Kidney (tissue), 14 donors: Measurements from ENCODE around the gene AMIGO2. TPM values are rescaled to one million over a fixed set of nuclear protein-coding genes. Genes with fewer than 3 reads are reported as not detected.

Source experiments
- DNase-seq, 5 donors: peaks; one replicate each; pipeline ENCODE4 v3.0.0-alpha.2; 2013 to 2020
- FAIRE-seq: peaks from 2 replicates; lab custom pipeline; 2012; peaks lifted over from hg19 to GRCh38; lab: Jason Lieb, UNC
- H3K27ac ChIP-seq, 2 donors: one replicate each; pipeline ENCODE4 v1.7.0; 2013; ENCODE audit warnings: low read depth in 2 of 2, low read length in 2 of 2, inconsistent platforms in 1 of 2
- H3K27me3 ChIP-seq: one replicate; pipeline ENCODE4 v1.7.1; 2013; ENCODE audit warnings: low read length, inconsistent platforms; ENCODE audit not compliant: control insufficient read depth, insufficient read depth
- H3K36me3 ChIP-seq, 3 donors: one replicate each; pipeline versions ENCODE4 v1.7.0 to v1.7.1; 2013; ENCODE audit warnings: low read length in 3 of 3, control low read depth in 1 of 3, inconsistent platforms in 1 of 3; ENCODE audit not compliant: insufficient read depth in 3 of 3, control insufficient read depth in 2 of 3
- H3K4me1 ChIP-seq, 3 donors: one replicate each; pipeline versions ENCODE4 v1.7.0 to v1.7.1; 2013; ENCODE audit warnings: low read length in 3 of 3, inconsistent platforms in 1 of 3, low read depth in 1 of 3; ENCODE audit not compliant: control insufficient read depth in 2 of 3, insufficient read depth in 2 of 3
- H3K4me3 ChIP-seq, 3 donors: one replicate each; pipeline versions ENCODE4 v1.7.0 to v1.8.1; 2013; ENCODE audit warnings: low read length in 3 of 3, control low read depth in 1 of 3, inconsistent platforms in 1 of 3
- H3K9ac ChIP-seq, 3 donors: one replicate each; pipeline versions ENCODE4 v1.7.0 to v1.7.1; 2013; ENCODE audit warnings: low read length in 3 of 3, control low read depth in 1 of 3, inconsistent platforms in 1 of 3
- H3K9me3 ChIP-seq, 3 donors: one replicate each; pipeline versions ENCODE4 v1.7.0 to v1.7.1; 2013; ENCODE audit warnings: low read length in 3 of 3, control low read depth in 1 of 3, inconsistent platforms in 1 of 3; ENCODE audit not compliant: control insufficient read depth in 2 of 3, insufficient read depth in 1 of 3
- CTCF ChIP-seq: IDR thresholded peaks from 3 replicates; pipeline ENCODE4 v1.5.1; 2012; ENCODE audit warnings: mild to moderate bottlenecking, moderate library complexity, borderline replicate concordance; ENCODE audit not compliant: insufficient read depth; ENCODE audit errors: extremely low read depth
- intact Hi-C: fragments of 100-400 bp; cut with DNase I; formaldehyde crosslinking; loops from one replicate; pipeline ENCODE4 v1.11.1; 2022
- polyA plus RNA-seq: library from polyadenylated mRNA; stranded (reverse); fragments of 350-450 nt; fragmentation: Illumina TruSeq; extraction: RNeasy Lipid Tissue Mini Kit (QIAGEN cat#74804); gene quantifications from one replicate; pipeline ENCODE4 v1.2.3, GENCODE V29; 2014; ENCODE audit warnings: low read depth, low replicate concordance; ENCODE audit not compliant: insufficient read depth
- total RNA-seq: library from RNA; stranded (reverse); fragmentation: NEBNext Ultra II Directional; extraction: Animal tissue kit (Norgen Biotek cat#: 25700); gene quantifications from one replicate; pipeline ENCODE4 v1.2.1, GENCODE V29; 2021
- donor health status: control.
- donor health status: control.
- donor health status: control.
- donor health status: control.
- donor health status: control.
- donor health status: DM: yes; HTN: yes; CAD: no.
- donor health status: Normal renal cell carcinoma (clear cell type).

The AMIGO2 gene
- total and polyA plus RNA-seq, 2 donors from 2014 or later: 8.7 to 12.2 TPM

DNA sequence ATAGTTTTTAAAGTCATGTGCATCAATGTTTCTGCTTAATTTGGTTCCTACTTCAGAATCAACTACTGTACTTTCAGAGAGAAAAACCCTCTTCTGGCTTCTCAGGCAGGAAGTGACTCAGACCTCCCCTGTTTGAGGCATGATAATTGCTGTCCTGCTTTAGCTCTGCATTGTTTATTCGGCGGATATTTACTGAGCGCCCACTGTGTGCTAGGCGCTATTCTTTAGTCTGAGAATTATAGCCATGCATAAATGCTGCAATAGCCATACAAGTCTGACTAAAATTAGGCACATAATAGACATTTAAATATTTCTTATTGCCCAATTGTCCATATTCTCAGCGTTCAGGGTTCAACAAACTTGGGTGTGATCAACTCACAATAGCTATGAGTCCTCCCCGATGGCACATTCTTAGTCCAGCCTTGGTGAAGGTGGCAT lies 6.1 kb upstream of the AMIGO2 start:
- Histone ChIP-seq H3K27ac (peak overlapping the region in 1 of 2 donors; percentile 36), H3K9ac (no peak overlapping the region), H3K9me3 (no peaks in the 10 kb centered on the region), H3K27me3 (no peaks in the 10 kb centered on the region), H3K4me3 (no peak overlapping the region), H3K36me3 (no peaks in the 10 kb centered on the region), H3K4me1 (peaks cover 0 to 4% (median 0%) of the 10 kb centered on the region in 3 donors)
- DNase-seq: no peak
- no peak for TF ChIP-seq CTCF
- no peak for FAIRE-seq
- intact Hi-C loops: no loop called here

- Histone ChIP-seq H3K4me1 (peaks cover 0 to 4% (median 2%) of the 10 kb centered on the region in 3 donors), H3K9me3 (no peaks in the 10 kb centered on the region), H3K4me3 (no peak overlapping the region), H3K9ac (no peak overlapping the region), H3K27me3 (no peaks in the 10 kb centered on the region), H3K27ac (no peak overlapping the region), H3K36me3 (no peaks in the 10 kb centered on the region)
- FAIRE-seq (no peak), DNase-seq (no peak)
- TF ChIP-seq CTCF: no peak
- intact Hi-C loops: no loop called here
Observed at GRCh38 chr12:47084172-47084571, 4.4 kb upstream of the AMIGO2 start.

DNA sequence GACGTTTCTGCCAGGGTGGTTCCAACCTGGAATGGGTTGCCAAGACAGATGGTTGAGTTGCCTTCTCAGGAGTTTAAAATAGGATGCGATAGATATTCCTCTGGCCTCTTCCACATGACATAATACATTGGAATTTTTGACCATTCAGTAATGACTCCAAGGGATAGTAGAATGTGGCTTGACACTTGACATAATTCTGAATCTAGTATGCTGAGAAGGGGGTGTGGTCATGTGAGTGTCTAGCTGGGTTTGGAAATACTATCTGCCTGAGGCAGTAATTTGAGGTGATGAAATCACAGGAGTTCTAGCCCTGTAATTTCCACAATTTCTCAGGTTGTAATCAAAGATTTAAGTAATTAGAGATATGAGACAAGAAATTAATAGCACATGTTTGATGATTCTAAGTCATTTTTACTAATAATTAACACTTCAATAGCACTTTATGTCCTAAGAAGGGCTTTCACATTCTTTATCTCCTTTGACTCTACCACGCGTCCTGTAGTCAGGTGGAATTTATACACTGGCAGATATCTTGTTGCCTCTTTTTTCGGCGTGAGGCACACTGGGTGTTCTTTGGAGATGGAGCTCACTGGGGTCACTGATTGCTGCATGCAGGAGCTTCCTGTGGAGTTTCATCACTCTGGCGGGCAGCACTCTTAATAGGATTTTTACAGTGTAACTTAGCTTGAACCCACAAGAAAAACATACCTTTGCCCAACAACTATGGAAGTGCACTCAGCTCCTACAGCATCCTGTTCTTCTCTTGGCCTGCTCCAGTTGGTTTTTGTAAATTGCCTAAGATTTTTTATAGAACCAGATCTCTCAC lies 3.2 kb upstream of the AMIGO2 start:
- no peak overlapping the region for H3K4me3 ChIP-seq
- no peak for FAIRE-seq
- no peak overlapping the region for H3K9ac ChIP-seq
- DNase-seq: peak in 1 of 5 donors; percentile 12
- H3K27me3 ChIP-seq: no peaks in the 10 kb centered on the region
- no peaks in the 10 kb centered on the region for H3K36me3 ChIP-seq
- H3K27ac ChIP-seq: no peak overlapping the region
- no peak for TF ChIP-seq CTCF
- H3K9me3 ChIP-seq: no peaks in the 10 kb centered on the region
- H3K4me1 ChIP-seq: peaks cover 0 to 8% (median 4%) of the 10 kb centered on the region in 3 donors
- intact Hi-C loops: no loop called here
